GDM1 (cell line): Measurements from ENCODE around the gene PTK7.
"Not testable (repeated sequence)": the region's sequence is repeated elsewhere in the genome, so short reads cannot be mapped to it uniquely, and the experiment has no call there.

Source experiments
- DNase-seq: peaks from one replicate; lab custom pipeline; 2025; lab: John Stamatoyannopoulos, UW

The PTK7 gene

DNA sequence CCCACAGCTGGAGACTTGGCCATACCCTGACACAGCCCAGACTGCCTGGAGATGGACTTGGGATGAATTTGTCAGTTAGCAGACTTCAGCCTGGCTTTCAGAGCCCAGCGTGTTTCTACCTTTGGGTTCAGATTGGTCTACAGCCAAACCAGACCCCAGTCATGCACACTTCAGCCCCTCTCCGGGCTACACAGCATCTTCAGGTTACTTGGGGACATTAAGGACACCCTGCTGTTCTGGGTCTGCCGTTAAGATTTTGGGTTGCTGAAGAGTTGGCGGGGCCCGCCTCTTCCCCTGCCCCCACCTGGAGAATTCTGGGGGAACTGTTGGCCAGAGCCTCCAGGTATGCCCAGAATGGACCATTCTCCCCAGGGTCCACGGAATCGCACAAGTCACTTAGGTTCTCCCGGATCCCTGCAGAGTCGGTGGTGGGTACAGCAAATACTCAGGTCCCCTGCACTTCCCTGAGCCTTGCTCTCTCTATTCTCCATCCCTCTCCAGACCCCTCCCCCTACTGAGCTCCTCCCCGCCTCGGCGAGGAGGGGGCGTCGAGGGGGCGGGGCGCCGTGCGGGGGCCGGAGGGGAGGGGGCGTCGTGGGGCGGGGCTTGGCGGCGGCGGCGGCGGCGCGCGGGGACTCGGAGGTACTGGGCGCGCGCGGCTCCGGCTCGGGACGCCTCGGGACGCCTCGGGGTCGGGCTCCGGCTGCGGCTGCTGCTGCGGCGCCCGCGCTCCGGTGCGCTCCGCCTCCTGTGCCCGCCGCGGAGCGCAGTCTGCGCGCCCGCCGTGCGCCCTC, at the start of gene PTK7:
Gene PTK7 (plus strand): TSS at position 645 of the 794 bp plus-strand sequence. CDS start 175 bp downstream, outside the sequence.
- DNase-seq = peak; percentile 79

DNA sequence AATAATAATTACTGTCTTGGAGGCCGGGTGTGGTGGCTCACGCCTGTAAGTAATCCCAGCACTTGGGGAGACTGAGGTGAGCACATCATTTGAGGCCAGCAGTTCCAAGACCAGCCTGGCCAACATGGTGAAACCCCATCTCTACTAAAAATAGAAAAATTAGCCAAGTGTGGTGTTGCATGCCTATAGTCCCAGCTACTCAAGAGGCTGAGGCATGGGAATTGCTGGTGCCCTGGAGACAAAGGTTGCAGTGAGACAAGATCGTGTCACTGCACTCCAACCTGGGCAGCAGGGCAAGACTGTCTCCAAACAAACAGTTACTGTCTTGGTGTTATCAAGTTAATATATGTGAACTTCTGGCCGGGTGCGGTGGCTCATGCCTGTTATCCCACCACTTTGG, 49.7 kb upstream of the PTK7 start:
- DNase-seq = no peak

DNA sequence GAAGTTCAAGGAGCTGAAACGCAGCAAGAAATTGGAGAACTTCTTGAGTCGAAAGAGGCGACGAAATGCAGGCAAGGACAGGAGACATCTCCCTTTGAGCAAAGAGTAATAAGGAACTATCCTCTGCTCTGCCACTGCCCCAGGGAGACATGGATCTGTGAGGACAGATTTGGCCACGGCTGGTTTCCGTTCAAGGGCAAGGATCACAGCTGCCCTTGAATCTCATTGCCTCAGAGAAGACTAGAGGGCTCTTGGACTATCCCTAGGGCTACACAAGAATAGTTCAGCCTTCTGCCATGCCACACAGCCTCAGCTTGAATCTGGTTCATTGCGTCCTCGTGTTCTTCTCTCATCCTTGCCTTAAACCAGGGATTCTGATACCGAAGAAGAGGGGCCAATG, 47.0 kb upstream of the PTK7 start:
- no peak for DNase-seq

DNA sequence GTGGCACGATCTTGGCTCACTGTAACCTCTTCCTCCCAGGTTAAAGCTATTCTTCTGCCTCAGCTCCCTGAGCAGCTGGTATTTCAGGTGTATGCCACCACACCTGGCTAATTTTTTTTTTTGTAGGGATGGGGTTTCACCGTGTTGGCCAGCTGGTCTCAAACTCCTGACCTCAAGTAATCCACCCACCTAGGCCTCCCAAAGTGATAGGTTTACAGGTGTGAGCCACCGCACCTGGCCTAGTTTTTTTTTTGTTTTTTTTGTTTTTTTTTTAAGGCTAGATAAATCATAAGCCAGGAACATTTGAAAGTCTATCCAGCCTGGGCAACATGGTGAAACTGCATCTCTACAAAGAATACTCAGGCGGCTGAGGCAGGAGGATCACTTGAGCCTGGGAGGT, 43.8 kb upstream of the PTK7 start:
- no peak for DNase-seq

DNA sequence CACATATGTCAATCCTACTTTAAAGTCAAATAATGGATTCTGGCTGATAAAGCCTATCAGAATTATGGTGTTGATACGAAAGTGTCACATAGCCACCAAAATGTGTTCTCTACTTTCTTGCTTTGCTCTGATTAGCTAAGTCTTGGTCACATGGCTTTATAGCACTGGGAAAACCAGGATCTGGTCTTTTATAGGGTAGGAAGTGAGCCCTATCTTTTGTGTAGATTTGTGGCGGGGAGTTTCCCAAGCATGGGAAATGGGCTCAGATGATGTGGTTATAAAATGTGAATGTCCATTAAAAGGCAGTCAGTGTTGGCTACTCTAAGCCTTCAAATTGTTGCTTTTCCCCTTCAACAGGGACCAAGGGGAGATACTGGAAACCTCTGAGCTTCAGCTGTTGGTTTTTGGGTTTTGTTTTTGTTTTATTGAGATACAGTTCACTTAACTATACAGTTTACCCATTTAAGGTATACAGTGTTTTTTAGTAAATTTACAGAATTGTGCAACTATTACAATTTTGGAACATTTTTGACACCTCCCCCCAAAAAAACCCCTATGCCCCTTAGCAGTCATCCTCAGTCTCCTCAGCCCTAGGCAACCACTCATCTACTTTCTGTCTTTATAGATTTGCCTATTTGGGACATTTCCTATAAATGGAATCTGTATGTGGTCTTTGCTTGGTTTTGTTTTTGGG, 42.5 kb upstream of the PTK7 start:
- DNase-seq = no peak

DNA sequence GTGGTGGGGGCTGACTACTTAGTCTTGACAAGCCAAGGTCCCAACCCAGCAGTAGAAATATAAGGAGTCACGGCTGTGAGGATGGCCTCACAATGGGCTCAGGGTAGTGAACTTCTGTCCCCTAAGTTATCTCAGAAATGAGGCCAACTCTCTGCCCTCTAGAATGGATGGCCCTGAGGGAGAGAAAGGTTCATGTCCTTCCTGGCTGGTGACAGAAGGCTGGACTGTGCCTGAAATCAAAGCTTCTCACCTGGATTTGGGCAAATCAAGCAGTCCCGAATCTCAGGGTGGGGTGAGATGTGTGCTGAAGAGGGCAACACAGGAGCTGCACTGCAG, 42.0 kb upstream of the PTK7 start:
- no peak for DNase-seq

DNA sequence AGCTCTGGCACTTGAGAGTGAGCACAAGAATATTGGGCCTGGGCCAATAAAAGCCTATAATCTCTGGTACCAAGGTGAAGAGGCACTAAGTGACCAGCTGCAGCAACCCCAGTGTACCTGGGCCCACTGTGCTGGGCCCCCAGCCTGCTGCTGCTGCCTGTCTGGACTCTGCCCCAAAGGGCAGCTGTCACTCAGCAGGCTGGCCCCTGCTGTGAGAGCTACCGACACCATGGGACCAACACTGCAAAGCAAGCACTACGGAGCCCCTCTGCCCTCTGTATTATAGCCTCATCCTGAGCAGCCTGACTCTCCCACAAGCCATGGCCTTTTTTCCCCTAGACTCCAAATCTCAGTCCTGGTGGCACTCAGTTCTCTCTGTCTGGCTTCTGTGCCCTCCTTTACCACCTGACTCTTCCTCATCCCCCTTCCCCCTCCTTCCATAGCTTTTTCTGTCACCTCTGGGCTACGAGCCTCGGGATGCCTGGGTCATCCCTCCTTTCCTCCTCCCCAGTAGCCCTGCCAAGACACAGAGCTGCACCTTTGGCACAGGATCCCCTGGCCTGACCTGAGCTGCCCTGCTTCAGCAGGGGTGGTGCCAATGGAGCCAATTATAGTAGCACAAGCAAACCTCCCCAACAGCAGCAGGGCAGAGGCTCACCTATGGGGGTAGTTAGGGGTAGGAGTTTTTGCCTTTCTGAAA, 40.5 kb upstream of the PTK7 start:
- DNase-seq = no peak

DNA sequence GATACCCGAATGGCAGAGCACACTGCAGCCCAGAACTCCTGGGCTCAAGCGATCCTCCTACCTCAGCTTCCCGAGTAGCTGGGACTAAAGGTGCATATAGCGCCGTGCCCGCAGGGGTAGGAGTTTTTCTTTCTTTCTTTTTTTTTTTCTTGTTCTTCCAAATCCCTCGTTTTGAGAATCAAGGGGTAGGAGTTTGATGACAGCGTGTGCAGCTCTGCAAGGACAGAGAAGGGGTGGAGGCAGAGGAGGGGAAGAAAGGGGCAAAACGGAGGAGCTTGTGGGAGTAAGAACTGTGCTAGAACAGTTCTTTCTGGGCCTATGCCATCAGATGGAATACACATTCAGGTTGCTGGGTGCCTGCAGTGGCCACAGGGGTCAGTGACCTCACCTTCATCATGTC, 39.4 kb upstream of the PTK7 start:
- DNase-seq = no peak

DNA sequence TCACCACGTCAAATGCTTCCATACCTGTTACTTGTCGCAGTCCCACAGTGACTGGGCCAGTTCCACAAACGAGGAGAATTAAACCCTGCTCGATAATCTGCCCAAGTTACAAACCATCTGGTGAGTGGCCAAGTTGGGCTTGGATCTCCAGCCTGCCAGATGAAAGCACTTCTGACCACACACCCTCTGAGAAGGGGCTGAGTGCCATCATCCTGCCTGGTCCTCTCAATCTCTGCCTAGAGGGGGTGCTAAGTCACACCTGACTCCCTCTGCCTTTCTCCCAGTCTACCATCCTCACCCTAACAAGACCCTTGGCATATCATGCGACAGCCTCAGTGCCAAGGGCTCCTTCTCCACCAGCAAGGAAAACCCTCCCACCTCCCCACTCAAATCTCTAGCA, 38.9 kb upstream of the PTK7 start:
- DNase-seq = no peak

DNA sequence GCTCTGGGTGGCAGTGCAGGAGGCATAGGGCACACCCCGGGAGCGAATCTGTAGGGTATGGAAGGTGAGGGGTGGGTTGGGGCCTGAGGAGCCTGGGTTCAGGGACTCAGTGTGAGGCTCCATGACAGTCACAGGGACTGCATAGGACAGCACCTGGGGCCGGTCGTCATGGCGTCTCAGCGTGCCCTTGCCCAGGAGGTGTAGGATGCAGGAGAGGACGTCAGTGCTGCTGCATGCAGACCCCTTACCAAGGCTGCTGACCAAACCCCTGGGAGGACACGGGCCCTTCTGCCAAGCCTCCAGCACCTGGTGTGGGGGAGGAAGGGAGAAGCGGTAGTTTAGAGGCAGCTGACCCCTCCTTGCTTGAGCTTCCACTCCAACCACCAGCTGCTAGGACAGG, 38.4 kb upstream of the PTK7 start:
- DNase-seq = no peak

DNA sequence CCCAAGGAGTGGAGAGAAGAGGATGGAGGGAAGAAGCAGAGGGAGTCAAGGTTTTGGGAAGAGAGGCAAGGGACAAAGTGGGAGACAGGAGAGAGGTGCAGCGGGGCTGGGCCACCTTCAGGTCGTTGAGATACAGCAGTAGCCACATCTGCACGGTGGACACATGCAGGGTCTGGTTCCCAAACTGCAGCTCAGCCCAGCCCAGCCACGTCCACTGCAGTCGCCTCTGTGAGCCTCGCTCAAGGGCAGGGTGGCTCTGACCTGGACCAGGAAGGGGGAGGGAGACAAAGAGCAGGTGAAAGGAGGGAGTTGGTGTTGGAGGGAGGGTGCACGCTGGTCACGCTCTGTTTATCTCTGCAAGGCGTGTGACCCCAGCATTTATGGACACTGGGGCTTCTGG, 37.4 kb upstream of the PTK7 start:
- DNase-seq = no peak

DNA sequence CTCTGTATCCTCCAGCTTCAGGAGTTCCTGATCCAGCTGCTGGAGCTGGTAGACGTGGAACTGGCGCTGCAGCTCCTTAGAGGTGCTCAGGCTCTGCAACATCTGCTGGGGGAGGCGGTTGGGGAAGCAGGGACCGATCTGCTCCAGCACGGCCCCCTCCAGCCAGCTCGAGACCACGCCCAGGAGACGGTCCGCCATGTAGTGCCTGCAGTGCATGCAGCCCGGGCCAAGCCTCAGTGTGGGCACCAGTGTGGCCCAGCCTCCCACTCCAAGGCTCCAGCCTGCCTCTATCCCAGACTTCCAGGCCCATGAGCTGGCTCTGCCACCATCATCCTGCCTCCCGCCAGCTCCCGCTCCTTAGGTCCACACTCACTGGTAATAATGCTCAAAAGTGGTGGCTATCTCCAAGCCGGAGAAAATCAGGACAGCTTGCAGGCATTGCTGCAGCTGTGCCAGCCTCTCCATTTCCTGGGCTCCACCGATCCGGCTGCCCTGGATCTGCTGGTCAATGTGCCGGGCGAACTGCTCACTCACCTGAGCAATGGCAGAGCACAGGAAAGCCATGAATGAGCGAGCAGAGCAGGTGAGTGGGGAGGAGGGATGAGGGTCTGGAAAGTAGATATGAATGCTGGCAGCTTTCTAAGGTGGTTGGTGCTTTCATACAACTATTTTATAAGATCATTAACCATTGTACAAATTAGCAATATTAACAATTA, 35.4 kb upstream of the PTK7 start:
- DNase-seq = no peak

DNA sequence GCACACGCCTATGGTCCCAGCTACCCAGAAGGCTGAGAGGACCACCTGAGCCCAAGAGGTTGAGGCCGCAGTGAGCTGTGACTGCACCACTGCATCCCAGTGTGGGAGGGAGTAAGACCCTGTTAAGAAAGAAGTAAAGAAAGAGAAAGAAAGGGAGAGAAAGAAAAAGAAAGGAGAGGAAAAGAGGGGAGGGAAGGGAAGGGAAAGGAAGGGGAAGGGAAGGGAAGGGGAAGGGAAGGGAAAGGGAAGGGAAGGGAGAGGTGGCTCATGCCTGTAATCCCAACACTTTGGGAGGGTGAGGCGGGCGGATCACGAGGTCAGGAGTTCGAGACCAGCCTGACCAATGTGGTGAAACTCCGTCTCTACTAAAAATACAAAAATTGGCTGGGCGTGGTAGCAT, 34.6 kb upstream of the PTK7 start:
- not testable (repeated sequence) for DNase-seq

DNA sequence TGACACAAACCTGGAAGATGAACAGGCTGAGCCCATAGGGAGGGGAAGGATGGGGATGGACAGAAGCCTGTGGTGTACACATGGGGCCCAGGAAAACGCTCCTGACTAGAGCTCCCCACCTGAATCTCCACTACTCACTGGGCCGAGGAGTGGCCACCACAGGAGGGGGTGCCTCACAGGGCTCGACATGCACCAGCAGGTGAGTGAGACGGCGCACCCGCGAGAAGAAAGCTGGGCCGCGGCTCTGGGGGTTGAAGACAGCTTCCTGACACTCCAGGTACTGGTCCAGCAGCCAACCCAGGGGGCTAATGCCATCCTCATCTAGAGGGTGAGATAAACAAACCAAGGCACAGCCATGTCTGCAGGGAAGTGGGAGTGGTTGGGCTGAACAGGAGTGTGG, 32.8 kb upstream of the PTK7 start:
- no peak for DNase-seq

DNA sequence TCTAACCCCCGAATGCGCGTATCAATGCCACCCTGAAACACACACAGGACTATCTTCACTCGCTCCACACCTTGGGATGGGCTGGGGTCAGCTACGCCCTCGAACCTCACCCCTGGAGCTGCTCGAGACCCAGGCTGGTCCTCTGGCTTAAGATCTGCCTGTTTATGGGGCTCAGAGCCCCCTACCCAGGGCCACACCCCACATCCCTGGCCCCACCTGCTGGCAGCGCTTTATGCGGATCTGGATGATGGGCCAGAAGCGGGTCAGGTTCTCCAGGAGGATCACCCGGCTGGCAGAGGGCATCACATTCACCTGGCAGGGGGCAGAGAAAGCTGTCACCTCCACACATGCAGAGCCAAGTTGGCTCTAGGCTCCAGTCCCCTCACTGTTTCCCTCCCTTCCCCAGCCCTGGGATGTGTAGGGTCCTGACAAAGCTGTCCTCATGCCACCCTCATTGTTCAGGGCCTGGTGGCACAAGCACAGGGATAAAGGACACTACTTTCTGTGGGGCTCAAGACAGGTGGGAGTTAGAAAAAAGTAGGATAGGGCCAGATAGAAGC, 30.7 kb upstream of the PTK7 start:
- DNase-seq = no peak

DNA sequence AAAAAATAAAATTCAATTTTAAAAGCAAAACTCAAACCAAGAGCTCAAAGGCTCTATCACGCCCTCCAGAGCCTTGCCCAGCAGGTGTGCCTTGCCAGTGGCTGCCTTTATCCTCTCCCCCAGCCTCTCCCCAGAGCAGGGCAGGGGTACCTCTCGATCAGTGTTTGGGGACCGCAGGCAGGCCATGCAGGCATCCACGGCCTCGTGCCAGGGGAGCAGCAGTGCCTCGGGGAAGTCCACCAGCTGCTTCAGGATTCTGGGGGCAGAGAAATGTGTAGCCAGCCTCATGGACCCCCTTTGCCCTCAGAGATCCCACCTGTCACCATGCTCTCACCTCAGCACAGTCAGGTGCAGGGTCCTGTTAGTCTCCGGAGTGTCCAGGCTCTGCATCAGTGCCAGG, 28.1 kb upstream of the PTK7 start:
- no peak for DNase-seq

DNA sequence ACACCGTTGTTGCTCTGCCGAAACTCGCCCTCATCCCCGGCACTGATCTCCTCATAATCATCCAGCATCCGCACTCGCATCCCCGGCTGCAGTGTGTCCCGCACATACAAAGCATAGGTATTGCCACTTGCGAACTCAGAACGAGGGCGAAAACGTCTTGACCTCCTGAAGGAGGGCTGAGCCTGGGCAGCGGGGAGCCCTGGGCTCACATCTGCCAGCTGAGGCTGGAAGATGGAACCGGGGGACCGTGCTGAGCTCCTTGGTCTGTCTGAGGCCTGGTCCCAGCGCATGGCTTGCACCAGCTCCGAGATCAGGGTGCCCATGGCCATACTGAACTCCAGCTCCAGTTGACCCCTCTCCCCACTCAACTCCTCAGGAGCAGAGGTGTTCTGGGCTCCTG, 25.1 kb upstream of the PTK7 start:
- no peak for DNase-seq

DNA sequence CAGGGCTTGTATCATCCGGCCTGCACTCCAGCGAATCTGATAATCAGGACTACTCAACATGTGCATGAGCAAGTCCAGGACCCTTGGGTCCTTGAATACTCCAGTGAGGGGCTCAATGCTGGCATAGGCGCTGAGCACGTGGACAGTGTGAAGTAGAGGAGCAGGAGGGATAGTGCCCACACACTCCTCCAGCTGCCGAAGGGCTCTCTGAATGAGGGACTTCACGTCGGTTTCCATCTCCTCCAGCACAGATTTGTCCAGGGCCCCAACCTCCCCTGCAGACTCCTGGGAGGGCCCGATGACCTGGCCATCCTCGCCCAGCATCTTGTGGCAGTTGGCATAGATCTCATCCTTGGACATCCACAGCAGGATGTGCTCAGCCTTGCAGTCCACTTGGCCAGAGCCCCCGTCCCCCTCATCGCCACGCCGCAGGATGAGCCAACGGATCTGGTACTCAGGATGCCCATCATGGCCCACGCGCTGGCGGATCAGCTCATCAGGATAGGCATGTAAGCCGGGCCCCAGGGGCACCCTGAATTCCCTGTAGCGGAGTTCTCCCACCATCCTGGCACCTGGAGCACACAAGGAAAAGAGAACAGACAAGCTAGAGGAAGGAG, 23.8 kb upstream of the PTK7 start:
- no peak for DNase-seq

DNA sequence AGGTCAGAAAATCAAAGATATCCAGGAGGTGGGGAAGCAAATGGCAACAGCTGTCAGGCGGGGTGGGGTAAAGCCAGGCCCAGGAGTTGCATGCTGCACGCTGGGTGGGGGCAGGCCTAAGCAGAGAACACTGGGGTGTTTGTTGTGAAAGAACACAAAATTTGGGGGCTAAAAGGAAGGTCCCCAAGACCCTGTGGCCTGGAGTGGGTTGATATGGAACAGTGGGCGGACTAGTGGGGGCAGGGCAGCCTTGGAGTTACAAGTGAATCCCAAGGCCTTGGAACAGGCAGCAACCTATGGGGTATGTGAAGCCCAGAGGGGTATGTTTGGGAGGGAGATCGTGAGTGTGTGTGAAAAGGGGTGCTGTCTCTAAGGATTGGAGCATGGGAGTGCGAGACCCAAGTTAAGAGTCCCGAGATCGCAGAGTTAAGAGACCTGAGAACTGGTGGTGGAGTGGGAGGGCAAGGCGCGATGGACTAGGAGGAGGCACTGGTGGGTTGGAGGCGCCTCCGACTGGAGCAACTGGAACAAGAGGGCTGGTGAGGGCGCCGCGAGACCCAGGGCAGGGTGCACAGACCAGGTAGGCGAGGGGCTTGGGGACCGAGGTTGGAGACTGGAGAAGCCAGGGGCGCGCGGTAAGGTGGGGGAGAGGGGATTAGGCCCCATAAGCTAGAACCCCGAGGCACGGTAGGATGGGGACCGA, 23.1 kb upstream of the PTK7 start:
- no peak for DNase-seq

DNA sequence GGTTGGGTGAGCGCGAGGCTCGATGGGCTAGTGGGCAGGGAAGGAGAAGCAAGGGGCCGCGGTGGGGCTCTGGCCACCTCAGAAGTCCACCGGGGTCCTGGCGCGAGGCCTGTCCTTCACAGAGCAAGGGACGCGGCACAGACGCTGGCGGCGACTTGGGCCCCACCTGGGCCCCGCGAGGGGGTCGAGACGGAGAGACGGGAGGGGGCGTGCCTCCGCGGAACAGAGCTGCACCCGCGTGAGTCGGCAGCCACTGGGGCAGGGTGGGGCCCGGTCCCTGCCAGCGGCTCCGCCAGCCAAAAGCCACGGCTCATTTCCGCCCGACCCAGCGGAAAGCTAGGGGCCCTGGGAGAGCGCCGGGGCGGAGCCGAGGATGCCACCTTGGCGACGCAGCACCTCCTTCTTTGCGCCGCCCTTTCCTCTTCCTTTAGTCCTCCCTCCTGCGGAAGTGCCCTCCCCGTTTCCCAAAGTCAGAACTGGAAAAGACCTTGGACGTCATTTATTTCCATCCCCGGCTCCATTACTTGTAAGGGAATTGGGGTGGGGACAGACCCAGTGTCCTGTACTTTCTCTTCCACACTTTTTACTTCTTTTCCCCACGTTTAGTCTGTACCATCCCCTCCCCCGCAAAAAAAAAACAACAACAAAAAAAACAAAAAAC, 22.4 kb upstream of the PTK7 start, which contains the start of gene CUL7:
Gene CUL7 (minus strand): TSS at position 307 of the 661 bp plus-strand sequence. CDS start 1,063 bp downstream, outside the sequence.
- DNase-seq = peak; percentile 89
